G401 (cell line): ENCODE measurements around the gene GPC6. TPM values are rescaled to one million over a fixed set of nuclear protein-coding genes. Genes with fewer than 3 reads are reported as not detected.

Experiments
- DNase-seq: peaks from one replicate; pipeline ENCODE4 v3.0.0-alpha.2; 2015; ENCODE audit warnings: low spot score
- in situ Hi-C: cut with HindIII; loops from 2 replicates; pipeline ENCODE4 v1.10.0; 2016; ENCODE audit warnings: low sequenced_read_pairs, mixed read lengths
- total RNA-seq: library from RNA; depleted of rRNA; stranded (reverse); fragments of >200 nt; shearing (Covaris generic); gene quantifications from 2 replicates; pipeline ENCODE4 v1.2.3, GENCODE V29; 2014

GPC6 gene
- total RNA-seq, 1 experiment from 2014 or later = 2.1 TPM

- in situ Hi-C loops = no loop called here
- DNase-seq = peak; percentile 20
Measured at GRCh38 chr13:94317063-94317491, 1090.5 kb downstream of the GPC6 start.

- no peak for DNase-seq
- in situ Hi-C loops = no loop called here
Measured at GRCh38 chr13:94318418-94318817, 1091.8 kb downstream of the GPC6 start.

GRCh38 chr13:94319501-94319900, 1092.9 kb downstream of the GPC6 start:
- in situ Hi-C loops = no loop called here

GRCh38 chr13:94322925-94323763, 1096.5 kb downstream of the GPC6 start:
- no peak for DNase-seq
- in situ Hi-C loops = no loop called here

More at GRCh38 chr13:94319501-94319900, 1092.9 kb downstream of the GPC6 start:
- DNase-seq = no peak

- in situ Hi-C loops = no loop called here
- no peak for DNase-seq
Measured at GRCh38 chr13:94323764-94324758, 1097.5 kb downstream of the GPC6 start.

- DNase-seq = no peak
- in situ Hi-C loops = no loop called here
Measured at GRCh38 chr13:94324767-94325540, 1098.3 kb downstream of the GPC6 start.

GRCh38 chr13:94325650-94326049, 1099.0 kb downstream of the GPC6 start:
- no peak for DNase-seq
- in situ Hi-C loops = no loop called here

- DNase-seq = no peak
- in situ Hi-C loops = no loop called here
Measured at GRCh38 chr13:94327318-94327717, 1100.7 kb downstream of the GPC6 start.

- in situ Hi-C loops = no loop called here
- no peak for DNase-seq
Measured at GRCh38 chr13:94328381-94329041, 1101.9 kb downstream of the GPC6 start.

- in situ Hi-C loops = no loop called here
- no peak for DNase-seq
Measured at GRCh38 chr13:94329277-94329676, 1102.7 kb downstream of the GPC6 start.

GRCh38 chr13:94329754-94330551, 1103.3 kb downstream of the GPC6 start:
- in situ Hi-C loops = no loop called here
- DNase-seq = no peak

GRCh38 chr13:94330552-94331071, 1104.0 kb downstream of the GPC6 start:
- in situ Hi-C loops = no loop called here
- DNase-seq = no peak

- in situ Hi-C loops = no loop called here
- no peak for DNase-seq
Measured at GRCh38 chr13:94331281-94331680, 1104.7 kb downstream of the GPC6 start.

- in situ Hi-C loops = no loop called here
- DNase-seq = no peak
Measured at GRCh38 chr13:94332359-94333096, 1105.9 kb downstream of the GPC6 start.

- no peak for DNase-seq
- in situ Hi-C loops = no loop called here
Measured at GRCh38 chr13:94333131-94333820, 1106.7 kb downstream of the GPC6 start.

- no peak for DNase-seq
- in situ Hi-C loops = no loop called here
Measured at GRCh38 chr13:94335761-94336526, 1109.3 kb downstream of the GPC6 start.
